Stimulated activated CD4-positive, alpha-beta T cell treated with anti-CD3 and anti-CD28 coated beads, Interleukin-15, amount 100 ng/mL, for 1 hour (primary cell): ENCODE data around the gene SYT7.

Source experiments
- DNase-seq, 2 donors: peaks; one replicate each; pipeline ENCODE4 v3.0.0-alpha.2; 2020; ENCODE audit warnings: low read depth in 1 of 2, low spot score in 1 of 2

Gene SYT7

DNA sequence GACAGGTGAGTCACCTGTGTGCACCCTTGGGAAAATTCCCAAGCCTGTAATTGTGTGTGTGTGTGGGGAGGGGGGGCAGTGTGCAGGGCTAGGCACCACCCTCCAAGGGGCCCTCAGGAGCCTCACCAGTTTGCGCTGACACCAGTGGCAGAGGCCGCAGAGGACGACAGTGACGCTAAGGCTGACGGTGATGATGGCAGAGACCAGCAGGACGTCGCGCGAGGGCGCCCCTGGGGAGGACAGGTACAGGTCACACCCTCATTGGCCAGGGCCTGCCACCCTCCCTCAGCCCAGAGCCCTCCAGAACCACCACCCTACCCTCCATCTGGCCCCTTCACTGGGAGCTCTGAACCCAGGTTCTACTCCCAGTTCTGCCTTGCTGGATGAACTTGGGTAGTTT, 24.9 kb downstream of the SYT7 start:
- DNase-seq: no peak

DNA sequence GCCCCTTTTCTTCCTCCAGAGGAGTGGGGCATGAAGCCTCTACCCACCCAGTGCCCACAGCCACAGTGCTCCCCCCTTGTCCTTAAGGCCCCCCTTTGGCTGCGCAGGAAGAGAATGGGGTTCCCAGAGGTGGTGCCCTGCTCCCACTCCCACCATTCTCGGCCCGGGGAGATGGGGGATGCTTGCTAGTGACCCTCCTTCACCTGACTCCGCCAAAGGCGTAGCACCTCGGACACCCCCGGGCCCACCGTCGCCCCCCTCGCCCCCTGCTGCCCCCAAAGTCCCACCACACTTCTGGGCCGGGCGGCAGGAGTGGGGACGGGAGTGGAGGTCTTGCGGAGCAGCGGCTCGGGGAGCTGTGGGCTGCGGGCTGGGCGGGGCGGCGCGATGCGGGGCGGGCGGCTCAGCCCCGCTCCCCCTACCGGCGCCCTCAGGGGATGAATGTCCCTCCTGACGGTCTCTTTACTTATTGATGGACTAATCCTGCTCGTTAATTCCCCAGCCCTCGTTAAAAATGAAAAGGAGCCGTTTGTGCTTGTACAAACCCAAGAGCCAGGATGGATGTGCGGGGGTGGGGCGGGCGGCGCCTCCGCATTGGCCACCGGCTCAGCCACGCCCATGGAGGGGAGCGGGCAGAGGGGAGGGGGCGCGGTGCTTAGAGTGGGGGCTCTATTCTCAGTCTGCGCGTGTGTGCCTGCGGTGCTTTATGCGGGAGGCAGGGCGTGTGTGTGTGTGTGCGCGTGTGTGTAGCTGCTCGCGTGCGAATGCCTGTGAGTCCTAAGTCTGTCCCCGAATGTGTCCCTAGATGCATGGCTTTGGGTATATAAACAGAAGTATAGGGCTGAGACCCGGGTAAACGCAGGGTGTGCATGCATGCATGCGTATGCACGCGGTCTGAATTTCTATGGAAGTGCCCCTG, 25.6 kb downstream of the SYT7 start:
- no peak for DNase-seq

- peak in 1 of 2 donors; percentile 8 for DNase-seq
Observed at GRCh38 chr11:61554172-61554988, 26.5 kb downstream of the SYT7 start.

DNA sequence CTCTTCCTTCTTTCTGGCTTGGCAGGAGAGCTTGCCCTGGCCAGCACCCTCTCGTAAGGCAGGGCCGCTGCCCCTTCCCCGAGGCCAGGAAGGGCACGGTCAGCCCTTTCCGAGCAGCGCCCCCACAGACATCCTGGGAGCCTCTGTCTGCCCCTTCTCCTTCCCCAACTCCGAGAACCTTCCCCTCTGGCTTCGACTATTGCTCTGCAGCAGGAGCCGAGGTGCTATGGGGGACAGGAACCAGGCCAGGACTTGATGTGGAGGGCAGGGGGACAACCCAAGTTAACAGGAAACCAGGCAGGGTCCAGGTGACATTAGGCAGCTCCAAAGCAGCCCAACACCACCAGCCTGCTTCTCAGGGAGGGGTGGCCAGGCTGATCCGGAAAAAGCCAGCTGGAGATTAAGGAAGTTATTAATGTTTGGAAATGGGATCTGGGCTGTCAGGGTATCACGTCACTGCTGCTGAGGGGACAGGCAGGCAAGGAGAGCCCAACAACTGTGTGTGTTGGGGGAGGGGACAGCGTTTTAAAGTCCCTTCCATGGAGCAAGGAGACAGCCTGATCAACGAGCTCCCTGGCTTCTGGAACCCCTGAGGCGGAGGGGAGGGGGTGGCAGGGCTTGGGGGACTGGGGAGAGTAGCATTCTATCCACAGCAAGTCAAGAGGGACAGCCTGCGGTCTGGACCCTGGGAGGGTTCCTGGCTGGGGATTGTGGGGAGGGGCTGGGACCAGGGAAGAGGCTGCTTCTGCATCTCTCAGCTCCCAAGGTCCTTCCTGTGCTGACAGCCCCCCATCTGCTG, 27.3 kb downstream of the SYT7 start:
- DNase-seq: no peak

- DNase-seq: no peak
Observed at GRCh38 chr11:61552108-61552635, 28.7 kb downstream of the SYT7 start.

- no peak for DNase-seq
Observed at GRCh38 chr11:61551634-61552033, 29.2 kb downstream of the SYT7 start.

DNA sequence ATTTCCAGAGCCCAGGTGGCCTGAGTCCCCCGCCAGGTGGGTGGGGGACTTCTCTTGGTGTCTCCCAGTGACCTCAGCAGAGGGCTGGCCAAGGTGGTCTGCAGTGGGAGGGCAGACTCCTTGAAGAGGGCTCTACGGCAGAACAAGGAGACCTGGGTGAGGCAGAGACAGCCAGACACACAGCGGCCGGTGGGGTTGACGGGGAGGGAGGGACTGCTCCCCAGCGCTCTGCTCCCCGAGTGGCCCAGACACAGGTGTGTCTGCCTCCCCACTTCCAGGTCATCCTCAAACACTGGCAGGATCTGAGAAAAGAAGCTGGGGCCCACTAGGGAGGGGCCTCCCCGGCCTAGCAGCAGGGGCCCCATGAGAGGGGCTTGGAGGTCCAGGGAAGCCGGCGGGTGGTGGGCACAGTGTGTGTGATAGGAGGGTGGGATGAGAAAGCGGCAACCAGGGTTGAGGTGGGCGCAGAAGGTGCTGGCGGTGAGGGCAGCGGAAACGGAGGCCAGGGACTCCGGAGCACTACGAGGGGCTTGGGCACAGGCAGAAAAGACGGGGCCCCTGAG, 30.1 kb downstream of the SYT7 start:
- DNase-seq: no peak

DNA sequence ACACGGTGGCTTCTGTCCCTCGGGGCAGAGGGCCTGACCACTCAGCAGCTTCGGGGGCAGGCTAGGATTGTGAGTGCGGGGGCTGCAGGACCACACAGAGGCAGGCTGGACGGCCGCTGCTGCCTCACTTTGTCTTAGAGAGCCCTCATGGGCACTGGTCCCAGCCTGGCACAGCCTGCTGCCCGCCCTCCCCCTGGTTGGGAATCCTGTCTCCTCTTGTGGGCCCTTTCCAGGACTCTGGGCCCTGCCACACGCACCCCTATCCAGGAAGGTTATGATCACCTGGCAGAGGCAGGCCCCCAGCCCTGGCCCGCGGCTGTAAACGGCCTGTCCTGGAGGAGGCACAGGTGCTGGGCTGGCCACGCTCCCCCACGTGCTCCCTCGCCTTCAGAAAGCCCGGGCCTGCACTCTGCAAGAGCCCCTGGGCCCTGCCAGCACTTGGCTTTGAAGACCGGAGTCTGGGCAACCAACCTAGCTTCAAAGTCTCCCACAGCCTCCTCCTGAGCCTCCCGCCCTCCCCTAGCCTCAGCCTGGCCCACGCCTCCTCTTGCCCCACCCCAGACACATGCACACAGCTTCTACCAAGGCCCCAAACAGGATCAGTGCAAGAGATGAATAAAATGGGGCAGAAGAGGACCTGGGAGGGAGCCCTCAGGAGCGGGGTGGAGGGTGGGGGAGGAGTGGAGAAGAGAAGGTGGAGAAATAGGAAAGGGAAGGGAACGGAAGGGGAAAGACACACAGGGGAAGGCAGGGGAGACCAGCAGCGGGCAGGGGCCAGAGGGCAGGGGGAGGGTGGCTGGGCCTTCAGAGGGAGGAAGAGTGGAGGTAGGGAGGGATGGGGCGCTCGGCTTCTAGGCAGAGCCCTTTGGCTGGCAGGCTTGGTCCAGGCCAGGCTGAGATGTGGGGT, 31.0 kb downstream of the SYT7 start:
- no peak for DNase-seq

- no peak for DNase-seq
Observed at GRCh38 chr11:61549177-61549576, 31.7 kb downstream of the SYT7 start.

DNA sequence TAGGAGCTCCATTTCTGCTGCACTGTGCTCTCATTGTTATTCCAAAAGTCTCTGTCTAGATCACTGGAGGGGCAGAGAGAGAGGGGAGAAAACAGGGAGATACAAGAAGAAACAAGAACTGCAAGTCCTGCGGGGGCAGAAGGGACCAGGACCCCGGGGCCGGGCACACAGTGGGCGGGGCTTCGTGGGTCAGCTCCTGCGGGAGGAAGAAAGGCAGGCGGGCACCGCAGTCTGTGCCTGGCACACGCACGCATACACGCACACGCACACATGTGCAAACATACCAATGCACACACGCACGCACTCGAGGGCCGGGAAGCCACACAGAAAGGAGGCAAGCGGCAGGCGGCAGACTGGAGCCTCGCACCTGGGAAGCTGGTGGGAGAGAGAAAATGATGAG, 33.6 kb downstream of the SYT7 start:
- no peak for DNase-seq

- DNase-seq: no peak
Observed at GRCh38 chr11:61546663-61547062, 34.2 kb downstream of the SYT7 start.

GRCh38 chr11:61545921-61546320, 35.0 kb downstream of the SYT7 start:
- no peak for DNase-seq

GRCh38 chr11:61545341-61545740, 35.5 kb downstream of the SYT7 start:
- DNase-seq: no peak

GRCh38 chr11:61544466-61544865, 36.4 kb downstream of the SYT7 start:
- no peak for DNase-seq

DNA sequence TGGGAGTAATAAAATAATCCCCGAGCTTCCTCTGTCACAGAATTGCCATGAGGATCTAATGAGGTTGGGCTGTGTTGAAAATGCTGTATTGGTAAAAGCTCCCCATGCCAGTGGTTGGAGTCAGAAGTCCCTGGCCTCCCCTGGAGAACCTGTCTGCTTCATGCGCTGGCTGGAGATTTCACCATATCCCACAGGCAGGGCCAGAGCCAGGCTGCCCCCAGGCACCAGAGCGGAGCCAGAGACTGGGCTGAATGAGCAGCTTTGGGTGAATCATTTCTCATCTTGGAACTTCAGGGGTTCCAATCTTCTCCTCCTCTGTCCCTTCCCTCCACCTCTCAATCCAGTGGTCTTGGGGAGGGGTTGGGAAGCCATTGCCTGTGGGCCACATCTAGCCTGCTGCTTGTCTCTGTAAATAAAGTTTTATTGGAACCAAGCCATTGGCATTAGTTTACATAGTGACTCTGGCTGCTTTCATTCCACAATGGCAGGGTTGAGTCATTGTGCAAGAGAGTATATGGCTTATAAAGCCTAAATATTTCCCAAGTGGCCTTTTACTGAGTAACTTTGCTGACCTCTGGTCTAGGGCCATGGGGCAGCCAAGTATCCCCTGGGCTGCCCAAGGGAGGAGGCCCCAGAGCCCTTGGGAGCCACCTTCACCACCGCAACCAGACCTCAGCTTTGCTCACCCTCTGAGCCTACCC, 37.1 kb downstream of the SYT7 start:
- no peak for DNase-seq

GRCh38 chr11:61542705-61543104, 38.2 kb downstream of the SYT7 start:
- no peak for DNase-seq

- no peak for DNase-seq
Observed at GRCh38 chr11:61542024-61542461, 38.8 kb downstream of the SYT7 start.

DNA sequence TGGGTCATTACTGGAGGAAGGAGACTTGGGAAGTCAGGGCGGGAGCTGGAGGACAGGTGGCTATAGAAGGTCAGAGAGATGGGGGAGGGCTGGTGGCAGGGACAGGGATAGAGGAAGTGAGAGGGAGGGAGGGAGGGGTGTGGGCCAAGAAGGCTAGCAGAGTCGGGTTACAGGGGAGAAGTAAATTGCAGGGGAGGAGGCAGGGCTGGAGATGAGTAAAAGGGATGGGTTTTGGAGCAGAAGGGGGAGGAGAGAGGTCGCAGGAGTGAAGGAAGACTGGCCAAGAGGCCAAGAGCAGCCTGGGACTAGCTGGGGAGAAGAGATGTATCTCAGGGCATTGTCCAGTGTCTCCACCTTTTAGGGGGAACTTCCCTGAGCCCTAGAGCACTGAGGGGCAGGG, 39.3 kb downstream of the SYT7 start:
- no peak for DNase-seq

- DNase-seq: no peak
Observed at GRCh38 chr11:61540528-61540927, 40.3 kb downstream of the SYT7 start.
